B cell (primary cell): ENCODE data around the gene CALM3.

Experiments
- CTCF ChIP-seq: fragments of 200-600 bp; IDR thresholded peaks from one replicate; pipeline ENCODE4 v1.8.0; 2022; ENCODE audit warnings: antibody characterized with exemption, mild to moderate bottlenecking
- EZH2 ChIP-seq: IDR thresholded peaks from 2 replicates; pipeline ENCODE4 v1.6.1; 2012; ENCODE audit warnings: borderline replicate concordance, low read depth, mild to moderate bottlenecking, moderate library complexity, low read length; ENCODE audit not compliant: insufficient read depth, poor library complexity, severe bottlenecking

GRCh38 chr19:46603195-46603637 is 2.1 kb downstream of the CALM3 start:
- TF ChIP-seq CTCF (no peak), EZH2 (no peak)
